ENCODE results near the gene CUX1. TPM values are rescaled to one million over a fixed set of nuclear protein-coding genes. Genes with fewer than 3 reads are reported as not detected.

CUX1 gene
- total RNA-seq, 1 experiment from 2014 or later: 116 TPM

DNA sequence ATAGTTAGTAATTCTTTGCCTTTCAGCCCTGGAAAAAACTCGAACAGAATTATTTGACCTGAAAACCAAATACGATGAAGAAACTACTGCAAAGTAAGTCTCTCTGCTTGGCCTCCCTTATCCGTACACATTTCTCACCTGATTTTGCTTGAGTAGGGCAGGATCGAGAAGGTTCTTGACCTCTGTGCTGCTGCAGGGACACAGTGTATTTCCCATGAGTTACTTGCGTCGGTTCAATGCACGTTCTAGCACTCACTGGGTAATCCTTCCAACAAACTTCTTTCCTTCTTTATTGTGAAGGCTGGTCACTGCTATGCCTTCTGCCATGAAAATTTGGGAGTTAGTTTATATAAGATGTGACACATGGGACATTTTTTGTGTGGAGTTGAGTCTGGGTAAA is 297.8 kb downstream of the CUX1 start:
- H3K36me3 ChIP-seq (ENCODE audit: control insufficient read depth, insufficient read depth, low read length): peaks cover 1% of the 10 kb centered on the region; the same call in 1 of the 2 replicates
- POLR2A ChIA-PET: no interaction called here
- Mint-ChIP-seq H3K27me3 (ENCODE audit: insufficient read depth, unreplicated experiment) (no peaks in the 10 kb centered on the region), H3K27ac (ENCODE audit: unreplicated experiment) (no peak overlapping the region), H3K4me1 (ENCODE audit: low read depth, unreplicated experiment) (peaks cover 14% of the 10 kb centered on the region), H3K9me3 (ENCODE audit: unreplicated experiment) (no peaks in the 10 kb centered on the region), H3K36me3 (ENCODE audit: insufficient read depth, unreplicated experiment) (peaks cover 89% of the 10 kb centered on the region), H3K4me3 (ENCODE audit: unreplicated experiment) (no peak overlapping the region)
- DNase-seq: no peak
- H3K9me3 ChIP-seq: no peaks in the 10 kb centered on the region
- H3K4me3 ChIP-seq (ENCODE audit: low read depth, low read length): no peak overlapping the region
- 0 out of 2 replicates have a peak, but pooled peaks cover 3% of the 10 kb centered on the region for H3K4me1 ChIP-seq
- CTCF ChIA-PET: no interaction called here
- BruUV-seq (replicated peaks): no TSS peak
- intact Hi-C loops (cut with micrococcal nuclease; ENCODE audit: unreplicated experiment): no loop called here
- no peaks in the 10 kb centered on the region for H3K27me3 ChIP-seq (replicated peaks; ENCODE audit: control insufficient read depth, insufficient read depth, low read length)
- TF ChIP-seq CTCF (IDR thresholded peaks at IDR 0.05; ENCODE audit: insufficient read depth in 1 of 2, low read depth in 1 of 2, low read length in 1 of 2, severe bottlenecking in 1 of 2, unreplicated experiment in 1 of 2): no peak

DNA sequence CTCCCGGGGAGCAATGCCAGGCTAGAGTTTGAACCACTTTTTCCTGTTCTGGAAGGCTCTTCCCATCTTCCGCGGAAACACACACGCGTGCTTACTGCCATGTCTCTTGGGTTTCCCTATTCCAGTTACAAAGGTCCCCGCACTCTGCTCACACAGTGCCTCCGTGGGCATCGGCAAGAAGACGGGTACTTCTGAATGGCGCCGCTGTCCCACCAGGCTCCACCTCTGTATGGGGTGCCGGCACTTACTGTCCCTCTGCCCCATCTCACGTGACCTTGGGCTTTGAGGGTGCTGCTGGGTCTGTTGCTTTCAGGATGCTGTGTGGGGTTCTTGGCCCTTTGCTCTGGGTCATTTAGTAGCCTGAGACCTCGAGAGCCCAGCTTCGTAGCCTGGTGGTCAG is 298.5 kb downstream of the CUX1 start:
- intact Hi-C loops (cut with micrococcal nuclease; ENCODE audit: unreplicated experiment): no loop called here
- H3K36me3 ChIP-seq (ENCODE audit: control insufficient read depth, insufficient read depth, low read length): peaks cover 1% of the 10 kb centered on the region; the same call in 1 of the 2 replicates
- Mint-ChIP-seq H3K27ac (ENCODE audit: unreplicated experiment) (no peak overlapping the region), H3K36me3 (ENCODE audit: insufficient read depth, unreplicated experiment) (peaks cover 94% of the 10 kb centered on the region), H3K4me3 (ENCODE audit: unreplicated experiment) (no peak overlapping the region), H3K27me3 (ENCODE audit: insufficient read depth, unreplicated experiment) (no peaks in the 10 kb centered on the region), H3K4me1 (ENCODE audit: low read depth, unreplicated experiment) (peaks cover 19% of the 10 kb centered on the region), H3K9me3 (ENCODE audit: unreplicated experiment) (no peaks in the 10 kb centered on the region)
- CTCF ChIA-PET: no interaction called here
- POLR2A ChIA-PET: no interaction called here
- DNase-seq: no peak
- no peak overlapping the region for H3K4me3 ChIP-seq (ENCODE audit: low read depth, low read length)
- no peaks in the 10 kb centered on the region for H3K9me3 ChIP-seq
- TF ChIP-seq CTCF (IDR thresholded peaks at IDR 0.05; ENCODE audit: insufficient read depth in 1 of 2, low read depth in 1 of 2, low read length in 1 of 2, severe bottlenecking in 1 of 2, unreplicated experiment in 1 of 2): no peak
- H3K27me3 ChIP-seq (replicated peaks; ENCODE audit: control insufficient read depth, insufficient read depth, low read length): no peaks in the 10 kb centered on the region
- BruUV-seq (replicated peaks): no TSS peak
- H3K4me1 ChIP-seq: no peaks in the 10 kb centered on the region

GRCh38 chr7:102117743-102118142 is 300.3 kb downstream of the CUX1 start:
- intact Hi-C loops (cut with micrococcal nuclease; ENCODE audit: unreplicated experiment): no loop called here
- no peak overlapping the region for H3K4me3 Mint-ChIP-seq (ENCODE audit: unreplicated experiment)
- no peak for TF ChIP-seq CTCF (IDR thresholded peaks at IDR 0.05; ENCODE audit: insufficient read depth in 1 of 2, low read depth in 1 of 2, low read length in 1 of 2, severe bottlenecking in 1 of 2, unreplicated experiment in 1 of 2)
- H3K9me3 Mint-ChIP-seq (ENCODE audit: unreplicated experiment): no peaks in the 10 kb centered on the region
- Histone ChIP-seq H3K4me3 (ENCODE audit: low read depth, low read length) (no peak overlapping the region), H3K4me1 (peaks cover 17% of the 10 kb centered on the region), H3K27me3 (replicated peaks; ENCODE audit: control insufficient read depth, insufficient read depth, low read length) (no peaks in the 10 kb centered on the region), H3K36me3 (ENCODE audit: control insufficient read depth, insufficient read depth, low read length) (peaks cover 1% of the 10 kb centered on the region; the same call in 1 of the 2 replicates), H3K9me3 (no peaks in the 10 kb centered on the region)
- CTCF ChIA-PET: interaction anchor here (0.7 kb wide), 1 partner anchor 416 kb away, joined by 7 read pairs; no protein-coding TSS in a partner anchor
- BruUV-seq (replicated peaks): no TSS peak
- H3K4me1 Mint-ChIP-seq (ENCODE audit: low read depth, unreplicated experiment): peaks cover 32% of the 10 kb centered on the region
- POLR2A ChIA-PET: no interaction called here
- peak overlapping the region; percentile 43 for H3K27ac Mint-ChIP-seq (ENCODE audit: unreplicated experiment)
- H3K27me3 Mint-ChIP-seq (ENCODE audit: insufficient read depth, unreplicated experiment): no peaks in the 10 kb centered on the region
- DNase-seq: no peak
- H3K36me3 Mint-ChIP-seq (ENCODE audit: insufficient read depth, unreplicated experiment): peaks cover 94% of the 10 kb centered on the region

Data from Caco-2 (cell line).